ENCODE results near the gene RNH1. TPM values are rescaled to one million over a fixed set of nuclear protein-coding genes. Genes with fewer than 3 reads are reported as not detected.

RNH1 gene
- total RNA-seq, 1 donor from 2014 or later = 419 TPM

- DNase-seq (ENCODE audit: low read depth) = no peak
These were observed 47.4 kb downstream of the RNH1 start for GRCh38 chr11:459511-460220.

DNA sequence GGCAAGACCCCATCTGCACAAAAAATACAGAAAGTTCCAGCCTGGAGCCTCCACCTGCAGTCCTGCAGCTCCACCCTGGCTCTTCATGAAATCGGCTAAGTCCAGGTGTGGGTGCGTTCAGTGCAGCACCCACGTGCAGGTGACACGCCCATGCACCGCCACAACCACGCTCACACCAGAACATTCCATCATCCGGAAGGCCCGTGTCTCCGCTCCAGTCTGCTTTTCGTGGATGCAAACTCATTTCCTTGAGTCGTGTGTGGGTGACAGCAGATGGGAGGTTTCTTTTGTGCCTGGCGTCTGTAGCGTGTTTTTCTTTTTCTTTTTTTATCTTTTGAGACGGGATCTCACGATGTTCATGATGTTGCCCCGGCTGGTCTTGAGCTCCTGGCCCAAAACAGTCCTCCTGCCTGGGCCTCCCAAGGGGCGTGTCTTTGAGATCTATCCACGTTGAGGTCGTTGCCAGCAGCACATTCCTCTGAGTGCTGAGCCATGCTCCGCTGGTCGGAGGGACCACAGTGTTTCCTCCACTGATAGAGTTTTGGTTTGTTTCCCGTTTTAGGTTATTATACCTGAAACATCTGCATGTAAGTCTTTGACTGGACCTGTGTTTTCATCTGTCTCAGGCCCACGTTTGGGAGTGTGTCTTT, 49.8 kb downstream of the RNH1 start:
- no peak for DNase-seq (ENCODE audit: low read depth)

DNA sequence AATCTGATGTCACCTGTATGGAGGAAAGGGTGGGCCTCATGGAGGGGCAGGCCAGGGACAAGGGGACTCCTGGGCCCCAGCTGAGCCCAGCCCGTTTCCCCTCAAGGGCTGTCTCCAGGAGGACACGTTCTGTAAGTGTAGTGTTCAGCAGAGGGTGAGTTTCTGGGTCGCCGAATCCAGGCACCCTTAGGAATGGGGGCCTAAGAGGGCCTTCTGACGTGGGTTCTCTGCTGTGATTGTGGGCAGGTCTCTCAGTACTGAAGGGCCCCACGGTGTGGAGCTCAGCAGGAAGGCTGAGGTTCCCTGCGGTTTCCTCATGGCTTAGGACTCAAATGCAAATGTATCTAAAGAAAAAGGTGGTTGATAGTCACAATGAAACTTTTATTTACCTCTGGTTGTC, 50.5 kb downstream of the RNH1 start:
- DNase-seq (ENCODE audit: low read depth) = no peak

- peak; percentile 55 for DNase-seq (ENCODE audit: low read depth)
These were observed 51.4 kb downstream of the RNH1 start for GRCh38 chr11:455566-456147.

GRCh38 chr11:454801-455565, 52.1 kb downstream of the RNH1 start:
- no peak for DNase-seq (ENCODE audit: low read depth)

GRCh38 chr11:454043-454442, 53.0 kb downstream of the RNH1 start:
- no peak for DNase-seq (ENCODE audit: low read depth)

GRCh38 chr11:453564-453963, 53.5 kb downstream of the RNH1 start:
- DNase-seq (ENCODE audit: low read depth) = no peak

DNA sequence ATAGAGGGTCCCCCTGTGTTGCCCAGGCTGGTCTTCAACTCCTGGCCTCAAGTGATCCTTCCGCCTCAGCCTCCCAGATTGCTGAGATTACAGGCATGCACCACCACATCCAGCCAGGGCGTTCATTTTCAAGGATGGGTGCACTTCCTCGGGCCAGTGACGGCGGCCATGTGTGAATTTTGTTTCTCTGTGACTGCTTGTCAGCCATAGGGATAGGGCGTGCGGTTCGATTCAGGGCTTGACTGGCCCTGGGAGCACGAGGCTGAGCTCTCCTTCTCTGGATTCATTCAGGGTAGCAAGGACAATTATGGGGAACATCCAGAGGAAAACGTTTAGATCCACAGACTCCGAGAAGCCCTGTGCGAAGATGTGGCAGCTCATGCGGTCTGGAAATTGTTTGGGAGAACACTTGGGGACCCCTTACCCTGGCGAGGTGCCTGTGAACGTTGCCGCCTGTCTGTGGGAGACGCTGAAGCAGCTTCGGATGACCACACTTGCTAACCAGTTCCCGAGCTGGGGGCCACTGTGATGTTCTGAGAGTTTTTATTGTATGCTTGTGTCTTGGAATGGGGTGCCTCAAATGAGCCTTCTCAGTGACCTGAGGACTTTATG, 54.0 kb downstream of the RNH1 start:
- no peak for DNase-seq (ENCODE audit: low read depth)

- DNase-seq (ENCODE audit: low read depth) = no peak
These were observed 54.8 kb downstream of the RNH1 start for GRCh38 chr11:452203-452744.

GRCh38 chr11:451738-452137, 55.3 kb downstream of the RNH1 start:
- no peak for DNase-seq (ENCODE audit: low read depth)

DNA sequence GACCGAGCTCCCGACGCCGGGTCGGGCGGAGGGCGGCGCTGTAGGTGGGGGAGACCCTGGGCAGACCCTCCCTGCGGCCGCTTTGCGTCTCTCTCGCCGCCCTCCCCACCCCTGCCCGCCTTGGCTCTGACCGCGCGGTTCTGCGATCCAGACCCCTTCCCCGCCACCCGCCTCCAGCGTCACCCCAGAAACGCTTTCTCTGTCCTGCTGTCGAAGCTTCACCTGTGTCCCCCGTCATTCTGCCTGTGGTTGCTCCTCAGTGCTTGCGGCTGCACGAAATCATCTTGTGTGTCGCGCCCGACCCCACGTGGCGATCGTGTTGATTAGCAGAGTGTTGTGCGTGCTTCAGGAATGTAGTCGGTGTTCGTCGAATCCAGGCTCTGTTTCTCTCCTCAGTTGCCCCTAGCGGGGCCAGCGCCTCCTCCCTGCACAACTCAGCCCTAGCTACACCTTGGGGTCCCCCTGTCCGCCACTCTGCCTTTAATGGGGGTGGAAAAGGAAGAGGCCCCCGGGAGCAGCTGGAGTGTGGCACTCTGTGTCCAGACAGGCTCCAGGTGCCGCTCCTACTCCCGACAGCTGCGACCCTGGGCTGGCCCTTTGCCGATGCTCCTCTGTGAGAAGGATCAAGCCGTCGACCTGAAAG, 56.1 kb downstream of the RNH1 start:
- DNase-seq (ENCODE audit: low read depth) = peak; percentile 76

- DNase-seq (ENCODE audit: low read depth) = peak; percentile 97
These were observed 56.9 kb downstream of the RNH1 start, which contains the start of gene PTDSS2 for GRCh38 chr11:449889-450808. Gene PTDSS2, plus strand, starts transcription at chr11:450279. Its CDS starts 177 bp downstream, at chr11:450456.

DNA sequence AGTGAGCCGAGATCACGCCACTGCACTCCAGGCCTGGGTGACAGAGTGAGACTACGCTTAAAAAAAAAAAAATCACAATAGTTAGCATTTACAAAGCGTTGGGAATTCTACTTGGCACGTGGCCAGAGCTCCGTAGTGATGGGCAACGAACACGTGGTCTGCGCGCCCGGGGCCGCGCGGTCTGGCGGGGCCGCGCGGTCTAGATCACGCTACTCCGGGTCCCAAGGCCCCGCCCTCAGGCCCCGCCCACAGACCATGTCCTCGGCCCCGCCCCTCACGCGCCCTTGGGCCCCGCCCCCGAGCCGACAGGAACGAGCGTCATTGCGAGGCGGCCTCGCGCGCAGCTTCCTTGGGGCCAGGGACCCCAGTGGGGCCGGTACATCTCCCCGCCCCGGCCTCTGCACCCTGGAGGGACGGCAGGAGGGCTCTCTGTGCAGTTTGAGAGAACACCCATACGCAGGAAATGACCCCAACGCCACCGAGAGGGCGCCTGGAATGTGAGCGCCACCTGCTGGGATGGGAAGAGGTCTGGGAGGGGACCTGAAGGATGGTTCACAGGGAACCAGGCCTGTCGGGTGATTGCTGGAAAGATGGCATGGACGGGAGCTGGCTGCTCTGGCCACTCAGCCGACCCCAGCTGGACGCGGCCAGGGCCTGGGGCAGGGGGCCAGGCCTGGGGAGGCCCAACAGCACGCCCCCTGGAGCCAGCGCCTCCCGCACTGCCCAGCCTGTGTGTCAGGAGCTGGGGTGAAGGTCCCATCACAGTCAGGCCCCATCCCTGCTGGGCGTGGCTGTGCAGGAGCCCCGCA, 58.9 kb downstream of the RNH1 start:
- peak; percentile 92 for DNase-seq (ENCODE audit: low read depth)

DNA sequence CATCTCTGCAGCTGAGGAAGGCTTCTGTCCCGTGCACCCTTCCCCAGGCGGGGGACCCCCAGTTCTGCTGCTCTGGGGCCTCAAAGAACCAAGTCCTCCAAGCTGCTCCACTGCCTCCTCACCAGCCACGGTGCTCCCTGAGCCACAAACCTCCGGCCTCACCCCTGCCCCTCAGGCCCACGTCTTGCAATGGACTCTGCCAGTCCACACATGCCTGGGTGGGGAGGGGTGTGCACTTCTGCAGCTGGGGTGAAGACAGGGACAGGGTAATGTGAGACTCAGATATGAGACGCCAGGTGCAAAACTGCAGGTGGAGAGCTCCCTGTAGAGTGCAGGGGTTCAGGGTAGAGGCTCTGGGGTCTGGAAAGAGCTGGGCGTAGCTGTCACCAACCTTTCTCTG, 60.2 kb downstream of the RNH1 start:
- DNase-seq (ENCODE audit: low read depth) = peak; percentile 60

GRCh38 chr11:445765-446588, 61.1 kb downstream of the RNH1 start:
- no peak for DNase-seq (ENCODE audit: low read depth)
